Loucy (cell line): ENCODE measurements around the gene GRID1.

Source experiments
- CTCF ChIP-seq: fragments of 200-600 bp; sonication (generic); conservative IDR thresholded peaks from 2 replicates; pipeline ENCODE4 v1.5.1; 2014; ENCODE audit warnings: mild to moderate bottlenecking, antibody characterized with exemption, low read length
- EZH2phosphoT487 ChIP-seq: fragments of 200-600 bp; IDR thresholded peaks from 2 replicates; pipeline ENCODE4 v1.6.1; 2018; ENCODE audit warnings: antibody characterized with exemption, mild to moderate bottlenecking, moderate library complexity, borderline replicate concordance

DNA sequence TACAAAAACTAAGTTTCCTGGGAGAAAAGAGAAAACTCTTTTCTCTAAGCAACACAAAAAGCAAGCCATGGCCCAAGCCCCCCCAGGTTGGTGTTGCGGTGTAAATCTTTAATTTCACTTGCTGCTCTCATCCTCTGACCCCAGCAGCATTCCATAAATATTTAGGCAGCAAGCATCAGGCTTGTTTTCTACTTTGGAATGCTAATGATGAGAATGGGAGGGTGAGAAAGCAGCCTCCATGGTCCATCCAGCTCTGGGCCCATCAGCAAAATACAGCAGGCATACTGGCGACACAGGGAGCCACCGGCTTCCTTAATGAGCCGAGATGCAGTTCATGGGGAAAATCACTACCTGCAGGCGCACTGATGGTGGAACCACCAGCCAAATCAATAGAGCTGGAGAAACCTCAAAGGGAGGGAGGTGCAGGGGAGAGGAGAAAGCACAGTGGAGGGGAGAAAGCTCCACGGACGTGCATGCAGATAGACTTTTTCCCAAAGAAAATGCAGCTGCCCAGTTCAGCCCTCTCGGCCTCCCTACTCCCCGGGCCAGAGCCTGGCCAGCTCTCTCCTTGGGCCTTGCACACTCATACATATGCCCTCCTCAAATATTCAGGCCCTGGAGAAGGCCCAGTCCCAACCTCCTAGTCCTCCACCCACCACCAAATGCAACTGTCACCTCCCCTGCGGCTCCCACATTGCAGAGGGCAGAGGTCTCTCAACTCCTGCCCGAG lies 131.9 kb downstream of the GRID1 start:
- no peak for TF ChIP-seq CTCF
- TF ChIP-seq EZH2phosphoT487, result no peak
